Measurements from ENCODE around the gene LSM2. TPM values are rescaled to one million over a fixed set of nuclear protein-coding genes. Genes with fewer than 3 reads are reported as not detected.

The LSM2 gene
- total RNA-seq, 4 donors from 2014 or later: 27.1 to 70.8 (median 36.6) TPM

- peaks cover 8 to 36% (median 13%) of the 10 kb centered on the region in 3 donors for H3K4me1 ChIP-seq
- H3K27me3 ChIP-seq: no peaks in the 10 kb centered on the region
- no peak for DNase-seq
- WGBS, 2 donors: 62 to 67% methylated on average over 4 of the region's 4 CpGs
- H3K27ac ChIP-seq: no peak overlapping the region
- no peak for TF ChIP-seq CTCF (IDR thresholded peaks at IDR 0.05)
- no peak for TF ChIP-seq POLR2A (IDR thresholded peaks at IDR 0.05)
- no peak overlapping the region for H3K4me3 ChIP-seq
- H3K36me3 ChIP-seq: no peaks in the 10 kb centered on the region
- H3K9me3 ChIP-seq: no peaks in the 10 kb centered on the region
- intact Hi-C loops (cut with DNase I): no loop called here
These were observed 34.8 kb downstream of the LSM2 start for GRCh38 chr6:31771992-31772358.

DNA sequence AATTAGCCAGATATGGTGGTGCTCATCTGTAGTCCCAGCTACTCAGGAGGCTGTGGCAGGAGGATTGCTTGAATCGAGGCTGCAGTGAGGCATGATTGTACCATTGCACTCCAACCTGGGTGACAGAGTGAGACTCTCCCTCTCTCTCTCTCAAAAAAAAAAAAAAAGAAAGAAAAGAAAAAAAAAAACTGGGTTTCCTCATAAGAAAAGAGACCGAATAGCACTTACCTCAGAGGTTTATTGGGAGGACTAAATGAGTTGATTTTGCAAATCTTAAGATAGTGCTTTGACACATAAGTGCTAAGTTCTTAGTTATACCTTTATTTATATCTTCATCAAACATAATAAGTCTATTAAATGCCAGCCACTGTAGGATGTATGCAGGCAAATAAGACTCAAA lies 35.9 kb downstream of the LSM2 start:
- no peak for DNase-seq
- intact Hi-C loops (cut with DNase I): no loop called here
- H3K9me3 ChIP-seq: no peaks in the 10 kb centered on the region
- H3K27ac ChIP-seq: no peak overlapping the region
- H3K4me3 ChIP-seq: no peak overlapping the region
- 75 to 85% methylated on average over 2 of the region's 2 CpGs for WGBS, 2 donors
- H3K36me3 ChIP-seq: no peaks in the 10 kb centered on the region
- peaks cover 0 to 32% (median 3%) of the 10 kb centered on the region in 3 donors for H3K4me1 ChIP-seq
- no peak for TF ChIP-seq POLR2A (IDR thresholded peaks at IDR 0.05)
- TF ChIP-seq CTCF (IDR thresholded peaks at IDR 0.05): no peak
- H3K27me3 ChIP-seq: no peaks in the 10 kb centered on the region

- no peaks in the 10 kb centered on the region for H3K9me3 ChIP-seq
- no peak for DNase-seq
- no peak overlapping the region for H3K27ac ChIP-seq
- whole genome bisulfite sequencing, 2 donors: 30 to 37% methylated on average over 8 to 11 of the region's 12 CpGs
- H3K36me3 ChIP-seq: no peaks in the 10 kb centered on the region
- no peaks in the 10 kb centered on the region for H3K27me3 ChIP-seq
- H3K4me1 ChIP-seq: peaks cover 0 to 23% (median 3%) of the 10 kb centered on the region in 3 donors
- H3K4me3 ChIP-seq: no peak overlapping the region
- TF ChIP-seq CTCF (IDR thresholded peaks at IDR 0.05) (peak; percentile 70 to 94 (median 90)), POLR2A (IDR thresholded peaks at IDR 0.05) (no peak)
- intact Hi-C loops (cut with DNase I): loop anchor here (5.0 kb wide), 1 partner anchor 93 kb away; no protein-coding TSS in a partner anchor
These were observed 36.9 kb downstream of the LSM2 start for GRCh38 chr6:31769684-31770371.

DNA sequence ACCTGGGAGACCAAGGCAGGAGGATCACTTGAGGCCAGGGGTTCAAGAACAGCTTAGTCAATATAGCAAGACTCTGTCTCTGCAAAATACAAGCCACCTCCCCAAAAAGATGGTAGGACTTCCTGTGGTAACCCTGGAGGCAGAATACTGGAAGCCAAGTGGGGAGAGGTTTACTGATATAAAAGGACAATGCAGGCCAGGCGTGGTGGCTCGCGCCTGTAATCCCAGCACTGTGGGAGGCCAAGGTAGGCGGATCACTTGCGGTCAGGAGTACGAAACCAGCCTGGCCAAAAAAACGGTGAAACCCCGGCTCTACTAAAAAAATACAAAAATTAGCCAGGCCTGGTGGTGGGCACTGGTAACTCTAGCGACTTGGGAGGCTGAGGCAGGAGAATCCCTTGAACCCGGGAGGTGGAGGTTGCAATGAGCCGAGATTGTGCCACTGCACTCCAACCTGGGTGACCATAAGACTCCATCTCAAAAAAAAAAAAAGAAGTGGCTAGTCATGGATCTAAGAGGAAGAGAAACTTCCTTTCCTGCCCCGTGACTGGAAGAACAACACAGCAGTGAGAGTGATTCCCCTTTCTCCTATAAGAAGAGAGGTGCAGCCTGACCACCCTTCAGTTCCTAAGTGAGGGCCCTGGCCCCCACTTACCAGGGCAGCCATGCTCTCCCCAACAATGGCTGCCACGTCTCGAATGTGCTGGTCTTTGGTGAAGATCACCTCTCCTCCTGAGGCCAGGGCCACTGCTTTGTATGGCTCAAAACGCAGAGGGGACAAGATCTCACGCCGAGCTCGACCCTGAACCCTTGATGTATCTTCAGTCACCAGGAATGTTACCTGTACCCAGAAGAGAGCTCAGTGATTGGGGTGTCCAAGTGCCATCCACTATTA lies 38.2 kb downstream of the LSM2 start:
- intact Hi-C loops (cut with DNase I): loop anchor here (5.0 kb wide), 1 partner anchor 91 kb away; no protein-coding TSS in a partner anchor
- Histone ChIP-seq H3K27ac (peak overlapping the region in 1 of 4 donors; percentile 28), H3K4me3 (no peak overlapping the region), H3K4me1 (peaks cover 0 to 32% (median 3%) of the 10 kb centered on the region in 3 donors), H3K9me3 (no peaks in the 10 kb centered on the region), H3K36me3 (no peaks in the 10 kb centered on the region), H3K27me3 (no peaks in the 10 kb centered on the region)
- no peak for DNase-seq
- no peak for TF ChIP-seq CTCF (IDR thresholded peaks at IDR 0.05)
- TF ChIP-seq POLR2A (IDR thresholded peaks at IDR 0.05): no peak
- WGBS, 2 donors: 85 to 93% methylated on average over 13 of the region's 18 CpGs
